Esophagus muscularis mucosa (tissue), 3 donors: Measurements from ENCODE around the gene HK1.

ENCODE experiments used
- CTCF ChIP-seq, 3 experiments: fragments of 200-600 bp in 2 of 3; fragments of 450-650 bp in 1 of 3; sonication (generic) in 2 of 3; IDR thresholded peaks; one replicate each; pipeline ENCODE4 v1.5.1; 2017 to 2019; ENCODE audit warnings: antibody characterized with exemption in 3 of 3, mild to moderate bottlenecking in 2 of 3, moderate library complexity in 1 of 3
- POLR2A ChIP-seq: fragments of 450-650 bp; IDR thresholded peaks from one replicate; pipeline ENCODE4 v1.6.1; 2017; ENCODE audit warnings: antibody characterized with exemption, moderate library complexity, mild to moderate bottlenecking, low read depth

GRCh38 chr10:69287181-69287580 is 8.9 kb downstream of the HK1 start:
- no peak for TF ChIP-seq POLR2A
- no peak for TF ChIP-seq CTCF (IDR thresholded peaks at IDR 0.05)
